ENCODE measurements around the gene SLC6A17.

SLC6A17 gene

GRCh38 chr1:110119843-110120242, 30.5 kb upstream of the SLC6A17 start:
- H3K27me3 Mint-ChIP-seq (ENCODE audit: low read depth, poor library complexity): peaks cover 96% of the 10 kb centered on the region
- no peak for DNase-seq
- no peak overlapping the region for H3K4me3 Mint-ChIP-seq
- peaks cover 24% of the 10 kb centered on the region for H3K4me1 Mint-ChIP-seq
- H3K27ac Mint-ChIP-seq: no peak overlapping the region
- H3K9me3 Mint-ChIP-seq: peaks cover 54% of the 10 kb centered on the region
- TF ChIP-seq CTCF (IDR thresholded peaks at IDR 0.05): no peak
- peaks cover 13% of the 10 kb centered on the region for H3K36me3 Mint-ChIP-seq (ENCODE audit: low read depth)

GRCh38 chr1:110120960-110121561, 29.2 kb upstream of the SLC6A17 start:
- Mint-ChIP-seq H3K9me3 (peaks cover 66% of the 10 kb centered on the region), H3K27me3 (ENCODE audit: low read depth, poor library complexity) (peaks cover 96% of the 10 kb centered on the region), H3K4me1 (peaks cover 24% of the 10 kb centered on the region), H3K27ac (no peak overlapping the region), H3K36me3 (ENCODE audit: low read depth) (peaks cover 17% of the 10 kb centered on the region), H3K4me3 (peak overlapping the region; percentile 23)
- peak; percentile 86 for DNase-seq
- no peak for TF ChIP-seq CTCF (IDR thresholded peaks at IDR 0.05)

GRCh38 chr1:110123224-110123623, 27.1 kb upstream of the SLC6A17 start:
- Mint-ChIP-seq H3K9me3 (peaks cover 74% of the 10 kb centered on the region), H3K4me1 (peaks cover 19% of the 10 kb centered on the region), H3K36me3 (ENCODE audit: low read depth) (peaks cover 17% of the 10 kb centered on the region), H3K4me3 (no peak overlapping the region), H3K27ac (no peak overlapping the region), H3K27me3 (ENCODE audit: low read depth, poor library complexity) (peaks cover 96% of the 10 kb centered on the region)
- DNase-seq: no peak
- TF ChIP-seq CTCF (IDR thresholded peaks at IDR 0.05): no peak

- peaks cover 96% of the 10 kb centered on the region for H3K27me3 Mint-ChIP-seq (ENCODE audit: low read depth, poor library complexity)
- DNase-seq: no peak
- peaks cover 11% of the 10 kb centered on the region for H3K36me3 Mint-ChIP-seq (ENCODE audit: low read depth)
- H3K27ac Mint-ChIP-seq: no peak overlapping the region
- no peak for TF ChIP-seq CTCF (IDR thresholded peaks at IDR 0.05)
- H3K4me1 Mint-ChIP-seq: peaks cover 26% of the 10 kb centered on the region
- H3K9me3 Mint-ChIP-seq: peaks cover 57% of the 10 kb centered on the region
- H3K4me3 Mint-ChIP-seq: no peak overlapping the region
Measured at GRCh38 chr1:110125810-110126209, 24.5 kb upstream of the SLC6A17 start.

- Mint-ChIP-seq H3K4me1 (peaks cover 28% of the 10 kb centered on the region), H3K27ac (no peak overlapping the region), H3K36me3 (ENCODE audit: low read depth) (peaks cover 4% of the 10 kb centered on the region), H3K27me3 (ENCODE audit: low read depth, poor library complexity) (peaks cover 99% of the 10 kb centered on the region), H3K4me3 (no peak overlapping the region), H3K9me3 (peaks cover 17% of the 10 kb centered on the region)
- DNase-seq: peak; percentile 50
- TF ChIP-seq CTCF (IDR thresholded peaks at IDR 0.05): no peak
Measured at GRCh38 chr1:110130113-110130591, 20.1 kb upstream of the SLC6A17 start.

- no peak for TF ChIP-seq CTCF (IDR thresholded peaks at IDR 0.05)
- peaks cover 96% of the 10 kb centered on the region for H3K27me3 Mint-ChIP-seq (ENCODE audit: low read depth, poor library complexity)
- peaks cover 9% of the 10 kb centered on the region for H3K9me3 Mint-ChIP-seq
- peak overlapping the region; percentile 52 for H3K4me3 Mint-ChIP-seq
- no peak for DNase-seq
- H3K36me3 Mint-ChIP-seq (ENCODE audit: low read depth): peaks cover under 1% of the 10 kb centered on the region
- H3K4me1 Mint-ChIP-seq: peaks cover 35% of the 10 kb centered on the region
- H3K27ac Mint-ChIP-seq: no peak overlapping the region
Measured at GRCh38 chr1:110130989-110131388, 19.3 kb upstream of the SLC6A17 start.
